ENCODE results near the gene OSBPL3. TPM values are rescaled to one million over a fixed set of nuclear protein-coding genes. Genes with fewer than 3 reads are reported as not detected.

The OSBPL3 gene
- total RNA-seq, 8 experiments from 2014 or later: 1.8 to 139 (median 7.5) TPM

- ATAC-seq (replicated peaks in 6 of 8): peak in 6 of 8 experiments; percentile 3 to 97 (median 22)
- Histone ChIP-seq H3K4me1 (replicated peaks in 1 of 2) (no peaks in the 10 kb centered on the region), H3K27ac (no peak overlapping the region), H3K4me3 (no peak overlapping the region)
- in situ Hi-C loops (cut with MboI; ENCODE audit: low pct_unique_long_range_greater_than_20kb in 2 of 9, low sequenced_read_pairs in 9 of 9, unreplicated experiment in 9 of 9): no loop called here
- WGBS, 10 experiments: 80% methylated on average over 2 of the region's 2 CpGs; no CpG with 5 or more reads in 9 of the 10 experiments
These were observed 16.8 kb downstream of the OSBPL3 start for GRCh38 chr7:24963218-24963617.

- H3K27ac ChIP-seq: no peak overlapping the region
- in situ Hi-C loops (cut with MboI; ENCODE audit: low pct_unique_long_range_greater_than_20kb in 2 of 9, low sequenced_read_pairs in 9 of 9, unreplicated experiment in 9 of 9): no loop called here
- 80 to 100% (median 100%) methylated on average over 1 to 3 of the region's 4 CpGs; no CpG with 5 or more reads in 2 of the 10 experiments for WGBS, 10 experiments
- H3K4me1 ChIP-seq (replicated peaks in 1 of 2): no peaks in the 10 kb centered on the region
- no peak overlapping the region for H3K4me3 ChIP-seq
- no peak for ATAC-seq (replicated peaks in 6 of 8)
These were observed 17.5 kb downstream of the OSBPL3 start for GRCh38 chr7:24962418-24962962.

GRCh38 chr7:24959735-24960485, 20.1 kb downstream of the OSBPL3 start:
- no peak for ATAC-seq (replicated peaks in 6 of 8)
- WGBS, 10 experiments: 69 to 96% (median 87%) methylated on average over 4 to 6 of the region's 6 CpGs
- in situ Hi-C loops (cut with MboI; ENCODE audit: low pct_unique_long_range_greater_than_20kb in 2 of 9, low sequenced_read_pairs in 9 of 9, unreplicated experiment in 9 of 9): no loop called here
- H3K4me3 ChIP-seq: no peak overlapping the region
- no peaks in the 10 kb centered on the region for H3K4me1 ChIP-seq (replicated peaks in 1 of 2)
- no peak overlapping the region for H3K27ac ChIP-seq

GRCh38 chr7:24958399-24958798, 21.6 kb downstream of the OSBPL3 start:
- Histone ChIP-seq H3K4me1 (replicated peaks in 1 of 2) (no peaks in the 10 kb centered on the region), H3K4me3 (no peak overlapping the region), H3K27ac (no peak overlapping the region)
- in situ Hi-C loops (cut with MboI; ENCODE audit: low pct_unique_long_range_greater_than_20kb in 2 of 9, low sequenced_read_pairs in 9 of 9, unreplicated experiment in 9 of 9): no loop called here
- ATAC-seq (replicated peaks in 6 of 8): no peak

- H3K4me1 ChIP-seq (replicated peaks in 1 of 2): no peaks in the 10 kb centered on the region
- in situ Hi-C loops (cut with MboI; ENCODE audit: low pct_unique_long_range_greater_than_20kb in 2 of 9, low sequenced_read_pairs in 9 of 9, unreplicated experiment in 9 of 9): no loop called here
- WGBS, 10 experiments: 50 to 100% (median 98%) methylated on average over 1 to 3 of the region's 3 CpGs; no CpG with 5 or more reads in 4 of the 10 experiments
These were observed 24.0 kb downstream of the OSBPL3 start for GRCh38 chr7:24956021-24956420.

GRCh38 chr7:24955313-24955712, 24.7 kb downstream of the OSBPL3 start:
- H3K4me1 ChIP-seq (replicated peaks in 1 of 2): no peaks in the 10 kb centered on the region
- WGBS, 10 experiments: 100% methylated on average over 1 of the region's 1 CpG; no CpG with 5 or more reads in 4 of the 10 experiments
- no peak overlapping the region for H3K4me3 ChIP-seq
- in situ Hi-C loops (cut with MboI; ENCODE audit: low pct_unique_long_range_greater_than_20kb in 2 of 9, low sequenced_read_pairs in 9 of 9, unreplicated experiment in 9 of 9): no loop called here
- ATAC-seq (replicated peaks in 6 of 8): no peak
- H3K27ac ChIP-seq: no peak overlapping the region

More at GRCh38 chr7:24956021-24956420, 24.0 kb downstream of the OSBPL3 start:
- Histone ChIP-seq H3K4me3 (no peak overlapping the region), H3K27ac (no peak overlapping the region)
- peak in 3 of 8 experiments; percentile 63 to 79 (median 66) for ATAC-seq (replicated peaks in 6 of 8)

- in situ Hi-C loops (cut with MboI; ENCODE audit: low pct_unique_long_range_greater_than_20kb in 2 of 9, low sequenced_read_pairs in 9 of 9, unreplicated experiment in 9 of 9): no loop called here
- 31 to 100% (median 92%) methylated on average over 1 to 2 of the region's 2 CpGs; no CpG with 5 or more reads in 4 of the 10 experiments for WGBS, 10 experiments
- Histone ChIP-seq H3K4me3 (no peak overlapping the region), H3K4me1 (replicated peaks in 1 of 2) (no peaks in the 10 kb centered on the region), H3K27ac (no peak overlapping the region)
- ATAC-seq (replicated peaks in 6 of 8): peak in 1 of 8 experiments; percentile 60
These were observed 27.5 kb downstream of the OSBPL3 start for GRCh38 chr7:24952464-24952863.

- no peak overlapping the region for H3K4me3 ChIP-seq
- in situ Hi-C loops (cut with MboI; ENCODE audit: low pct_unique_long_range_greater_than_20kb in 2 of 9, low sequenced_read_pairs in 9 of 9, unreplicated experiment in 9 of 9): no loop called here
- no peak overlapping the region for H3K27ac ChIP-seq
- 43 to 96% (median 79%) methylated on average over 1 to 3 of the region's 3 CpGs for WGBS, 10 experiments
- no peak for ATAC-seq (replicated peaks in 6 of 8)
- no peaks in the 10 kb centered on the region for H3K4me1 ChIP-seq (replicated peaks in 1 of 2)
These were observed 28.5 kb downstream of the OSBPL3 start for GRCh38 chr7:24951441-24951980.

GRCh38 chr7:24949884-24950283, 30.1 kb downstream of the OSBPL3 start:
- no peaks in the 10 kb centered on the region for H3K4me1 ChIP-seq (replicated peaks in 1 of 2)
- H3K27ac ChIP-seq: no peak overlapping the region
- in situ Hi-C loops (cut with MboI; ENCODE audit: low pct_unique_long_range_greater_than_20kb in 2 of 9, low sequenced_read_pairs in 9 of 9, unreplicated experiment in 9 of 9): no loop called here
- ATAC-seq (replicated peaks in 6 of 8): no peak
- H3K4me3 ChIP-seq: no peak overlapping the region
- 0 to 89% (median 50%) methylated on average over 1 of the region's 1 CpG; no CpG with 5 or more reads in 4 of the 10 experiments for WGBS, 10 experiments

GRCh38 chr7:24948739-24949138, 31.2 kb downstream of the OSBPL3 start:
- H3K27ac ChIP-seq: no peak overlapping the region
- ATAC-seq (replicated peaks in 6 of 8): peak in 2 of 8 experiments; percentile 14 to 30
- WGBS, 10 experiments: 56 to 96% (median 83%) methylated on average over 1 to 4 of the region's 4 CpGs; no CpG with 5 or more reads in 3 of the 10 experiments
- H3K4me1 ChIP-seq (replicated peaks in 1 of 2): no peaks in the 10 kb centered on the region
- in situ Hi-C loops (cut with MboI; ENCODE audit: low pct_unique_long_range_greater_than_20kb in 2 of 9, low sequenced_read_pairs in 9 of 9, unreplicated experiment in 9 of 9): no loop called here
- no peak overlapping the region for H3K4me3 ChIP-seq

GRCh38 chr7:24946467-24946866, 33.5 kb downstream of the OSBPL3 start:
- ATAC-seq (replicated peaks in 6 of 8): no peak
- 57 to 100% (median 100%) methylated on average over 1 of the region's 1 CpG; no CpG with 5 or more reads in 3 of the 10 experiments for WGBS, 10 experiments
- Histone ChIP-seq H3K4me1 (replicated peaks in 1 of 2) (no peaks in the 10 kb centered on the region), H3K4me3 (no peak overlapping the region), H3K27ac (no peak overlapping the region)
- in situ Hi-C loops (cut with MboI; ENCODE audit: low pct_unique_long_range_greater_than_20kb in 2 of 9, low sequenced_read_pairs in 9 of 9, unreplicated experiment in 9 of 9): no loop called here

GRCh38 chr7:24945899-24946298, 34.1 kb downstream of the OSBPL3 start:
- Histone ChIP-seq H3K27ac (no peak overlapping the region), H3K4me3 (no peak overlapping the region), H3K4me1 (replicated peaks in 1 of 2) (no peaks in the 10 kb centered on the region)
- in situ Hi-C loops (cut with MboI; ENCODE audit: low pct_unique_long_range_greater_than_20kb in 2 of 9, low sequenced_read_pairs in 9 of 9, unreplicated experiment in 9 of 9): no loop called here
- WGBS, 10 experiments: 0 to 60% (median 37%) methylated on average over 1 of the region's 1 CpG; no CpG with 5 or more reads in 6 of the 10 experiments
- ATAC-seq (replicated peaks in 6 of 8): peak in 2 of 8 experiments; percentile 5 to 6

GRCh38 chr7:24943096-24943948, 36.7 kb downstream of the OSBPL3 start:
- H3K4me1 ChIP-seq (replicated peaks in 1 of 2): no peaks in the 10 kb centered on the region
- no peak for ATAC-seq (replicated peaks in 6 of 8)
- 83 to 100% (median 94%) methylated on average over 1 to 5 of the region's 5 CpGs for WGBS, 10 experiments
- no peak overlapping the region for H3K27ac ChIP-seq
- H3K4me3 ChIP-seq: no peak overlapping the region
- in situ Hi-C loops (cut with MboI; ENCODE audit: low pct_unique_long_range_greater_than_20kb in 2 of 9, low sequenced_read_pairs in 9 of 9, unreplicated experiment in 9 of 9): no loop called here
